IPS-20b (cell line): ENCODE measurements around the gene UGT1A8.
"Not testable (repeated sequence)": the region's sequence is repeated elsewhere in the genome, so short reads cannot be mapped to it uniquely, and the experiment has no call there.

Experiments
- H3K27ac ChIP-seq: one replicate; pipeline ENCODE4 v1.5.1; 2013; ENCODE audit warnings: low read length
- H3K27me3 ChIP-seq: 2 replicates; pipeline ENCODE4 v1.6.1; 2013; ENCODE audit warnings: mild to moderate bottlenecking, low read length, inconsistent platforms; ENCODE audit not compliant: insufficient read depth
- H3K36me3 ChIP-seq: 2 replicates; pipeline ENCODE4 v1.6.1; 2013; ENCODE audit warnings: low read depth, mild to moderate bottlenecking, inconsistent platforms, low read length, moderate library complexity; ENCODE audit not compliant: insufficient read depth
- H3K4me1 ChIP-seq: 2 replicates; pipeline ENCODE4 v1.6.1; 2013; ENCODE audit warnings: mild to moderate bottlenecking, control low read depth, inconsistent platforms, low read length, moderate library complexity; ENCODE audit not compliant: insufficient read depth
- H3K4me3 ChIP-seq: 2 replicates; pipeline ENCODE4 v1.5.1; 2013; ENCODE audit warnings: mild to moderate bottlenecking, low read length, inconsistent platforms
- H3K9ac ChIP-seq: 2 replicates; pipeline ENCODE4 v1.6.1; 2013; ENCODE audit warnings: low read depth, mild to moderate bottlenecking, inconsistent platforms, low read length, moderate library complexity
- H3K9me3 ChIP-seq: 2 replicates; pipeline ENCODE4 v1.6.1; 2013; ENCODE audit warnings: mild to moderate bottlenecking, low read depth, low read length, inconsistent platforms; ENCODE audit not compliant: insufficient read depth

UGT1A8 gene

GRCh38 chr2:233643128-233643527 lies 25.7 kb downstream of the UGT1A8 start:
- peaks cover 26% of the 10 kb centered on the region; the same call in 1 of the 2 replicates for H3K9me3 ChIP-seq
- no peak overlapping the region for H3K4me3 ChIP-seq
- H3K4me1 ChIP-seq = no peaks in the 10 kb centered on the region
- no peaks in the 10 kb centered on the region for H3K27me3 ChIP-seq
- H3K9ac ChIP-seq = no peak overlapping the region
- H3K36me3 ChIP-seq = no peaks in the 10 kb centered on the region
- no peak overlapping the region for H3K27ac ChIP-seq

DNA sequence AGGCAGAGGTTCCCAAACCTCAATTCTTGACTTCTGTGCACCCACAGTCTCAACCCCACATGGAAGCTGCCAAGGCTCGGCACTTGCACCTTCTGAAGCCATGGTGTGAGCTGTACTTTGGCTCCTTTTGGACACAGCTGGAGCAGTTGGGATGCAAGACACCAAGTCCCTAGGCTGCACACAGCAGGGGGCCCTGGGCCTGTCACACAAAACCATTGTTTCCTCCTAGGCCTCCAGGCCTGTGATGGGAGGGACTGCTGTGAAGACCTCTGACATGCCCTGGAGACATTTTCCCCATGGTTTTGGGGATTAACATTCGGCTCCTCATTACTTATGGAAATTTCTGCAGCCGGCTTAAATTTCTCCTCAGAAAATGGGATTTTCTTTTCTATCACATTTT lies 28.6 kb downstream of the UGT1A8 start:
- H3K9me3 ChIP-seq = peaks cover 26% of the 10 kb centered on the region; the same call in 1 of the 2 replicates
- H3K4me3 ChIP-seq, H3K36me3 ChIP-seq, H3K27ac ChIP-seq, H3K9ac ChIP-seq, H3K27me3 ChIP-seq, H3K4me1 ChIP-seq: not testable (repeated sequence)

DNA sequence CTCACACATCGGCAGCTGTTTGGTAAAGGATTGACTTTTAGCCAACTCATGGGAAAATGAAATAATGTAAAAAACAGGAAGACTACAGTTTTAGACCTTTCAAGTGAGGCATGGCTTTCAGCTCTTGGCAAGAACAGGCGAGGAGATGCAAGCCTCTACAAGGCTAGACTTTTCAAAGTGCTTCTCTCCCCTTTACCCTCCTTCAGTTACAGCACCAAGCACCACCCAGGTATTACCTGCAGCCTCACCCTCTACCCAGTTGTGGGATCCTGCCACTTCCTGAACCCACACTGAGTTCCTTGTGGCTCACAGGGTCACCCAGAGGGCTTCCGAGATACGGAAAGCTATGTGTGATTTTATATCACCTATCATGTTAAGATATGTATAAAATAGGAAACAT lies 33.5 kb downstream of the UGT1A8 start:
- Histone ChIP-seq H3K36me3 (no peaks in the 10 kb centered on the region), H3K9ac (no peak overlapping the region), H3K27me3 (no peaks in the 10 kb centered on the region), H3K4me1 (no peaks in the 10 kb centered on the region), H3K27ac (no peak overlapping the region), H3K9me3 (peaks cover 13% of the 10 kb centered on the region; the same call in 1 of the 2 replicates), H3K4me3 (no peak overlapping the region)

DNA sequence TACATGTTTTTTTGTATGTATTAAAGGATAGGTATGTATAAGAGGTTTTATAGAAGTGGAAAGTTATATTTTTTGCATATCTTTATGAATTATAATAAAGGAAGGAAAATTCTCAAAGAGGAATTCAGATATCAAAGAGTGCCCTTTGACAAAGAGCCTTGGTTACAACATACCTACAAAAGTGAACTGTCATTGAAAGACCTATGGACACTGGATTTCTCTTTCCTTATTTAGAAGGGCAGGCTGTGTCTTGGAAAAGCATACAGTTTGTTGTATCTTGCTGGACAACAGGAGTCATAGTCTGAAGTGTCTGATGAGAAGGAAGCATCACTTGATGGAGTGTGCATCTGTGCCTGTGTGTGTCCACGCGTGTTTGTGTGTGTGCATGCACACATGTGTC lies 34.0 kb downstream of the UGT1A8 start:
- no peak overlapping the region for H3K4me3 ChIP-seq

DNA sequence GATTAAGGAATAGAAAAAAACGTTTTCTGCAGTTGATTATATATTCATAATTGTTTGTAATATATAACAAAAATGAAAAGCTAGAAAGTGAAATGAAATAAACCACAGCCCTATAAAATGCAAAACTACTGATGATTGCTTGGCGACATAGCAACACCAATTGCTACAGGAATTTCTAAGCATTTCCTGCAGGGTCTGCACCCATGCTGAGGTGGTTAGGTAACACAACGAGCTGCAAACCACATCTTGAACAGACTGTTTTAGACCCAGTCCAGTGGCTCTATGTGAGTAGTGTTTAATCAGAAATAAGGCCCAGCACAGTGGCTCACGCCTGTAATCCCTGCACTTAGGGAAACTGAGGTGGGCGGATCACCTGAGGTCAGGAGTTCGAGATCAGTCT lies 37.1 kb downstream of the UGT1A8 start:
- H3K9me3 ChIP-seq = no peaks in the 10 kb centered on the region
- H3K27ac ChIP-seq = no peak overlapping the region
- no peaks in the 10 kb centered on the region for H3K4me1 ChIP-seq
- no peaks in the 10 kb centered on the region for H3K27me3 ChIP-seq
- H3K9ac ChIP-seq = no peak overlapping the region
- no peak overlapping the region for H3K4me3 ChIP-seq
- no peaks in the 10 kb centered on the region for H3K36me3 ChIP-seq

More for the DNA sequence above, 34.0 kb downstream of the UGT1A8 start:
- Histone ChIP-seq H3K4me1 (no peaks in the 10 kb centered on the region), H3K9ac (no peak overlapping the region), H3K27ac (no peak overlapping the region), H3K27me3 (no peaks in the 10 kb centered on the region), H3K36me3 (no peaks in the 10 kb centered on the region), H3K9me3 (peaks cover 8% of the 10 kb centered on the region; the same call in 1 of the 2 replicates)

DNA sequence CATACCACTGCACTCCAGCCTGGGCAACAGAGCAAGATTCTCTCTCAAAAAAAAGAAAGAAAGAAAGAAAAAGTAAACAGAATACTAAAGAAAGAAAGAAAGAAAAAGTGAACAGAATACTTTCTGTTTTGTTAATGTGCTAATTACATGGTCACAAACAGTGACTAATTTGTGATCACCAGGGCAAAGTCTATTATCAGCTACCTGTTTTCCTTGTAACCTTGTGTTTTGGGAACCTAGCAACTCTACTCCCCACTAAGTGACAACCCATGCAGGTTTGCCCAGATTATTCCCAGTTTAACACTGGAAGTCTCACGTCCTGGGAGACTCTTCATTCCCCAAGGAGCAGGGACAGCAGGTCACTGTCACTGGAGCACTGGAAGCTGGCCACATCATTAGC lies 37.6 kb downstream of the UGT1A8 start:
- no peak overlapping the region for H3K4me3 ChIP-seq
- H3K27me3 ChIP-seq = no peaks in the 10 kb centered on the region
- no peaks in the 10 kb centered on the region for H3K9me3 ChIP-seq
- H3K4me1 ChIP-seq = no peaks in the 10 kb centered on the region
- H3K27ac ChIP-seq = no peak overlapping the region
- H3K9ac ChIP-seq = no peak overlapping the region
- no peaks in the 10 kb centered on the region for H3K36me3 ChIP-seq

DNA sequence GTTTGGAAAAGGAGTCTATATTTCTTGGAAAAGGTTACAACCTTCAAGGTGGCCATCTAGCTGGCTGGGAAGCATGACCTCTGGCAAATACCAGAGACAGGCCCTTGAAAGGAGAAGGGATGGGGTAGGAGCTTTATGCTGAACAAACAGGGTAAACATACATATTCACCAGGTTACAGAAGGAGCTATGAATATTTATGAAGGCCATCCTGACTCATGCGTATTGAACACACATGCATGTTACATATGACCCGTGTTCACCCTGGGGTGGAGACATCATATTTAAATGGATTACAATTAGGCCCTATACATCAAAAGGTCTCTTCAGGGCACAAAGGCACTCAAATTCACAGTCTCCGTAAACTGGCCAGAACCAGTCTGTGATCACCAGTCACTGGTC lies 38.5 kb downstream of the UGT1A8 start:
- not testable (repeated sequence) for H3K27me3 ChIP-seq, H3K9ac ChIP-seq, H3K4me1 ChIP-seq, H3K36me3 ChIP-seq, H3K4me3 ChIP-seq, H3K9me3 ChIP-seq, H3K27ac ChIP-seq

DNA sequence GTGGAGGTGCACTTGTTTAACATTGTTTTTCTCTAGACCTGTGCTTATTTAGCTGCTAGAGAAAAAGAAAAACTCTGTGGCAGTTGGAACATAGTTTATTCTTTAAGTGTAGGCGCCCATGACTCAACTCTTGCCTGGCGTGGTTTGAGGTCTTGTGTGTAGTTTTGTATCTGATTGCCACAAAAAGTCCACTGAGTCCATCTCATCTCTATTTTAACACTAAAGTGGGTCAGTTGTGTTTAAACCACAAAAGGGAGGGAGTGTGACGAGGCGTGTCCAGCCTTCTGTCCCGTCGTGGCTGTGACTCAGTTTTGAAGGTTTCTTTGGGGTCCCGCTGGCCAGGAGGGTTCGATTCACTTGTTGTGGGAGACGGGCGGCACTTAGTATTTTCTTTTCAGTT lies 39.0 kb downstream of the UGT1A8 start:
- Histone ChIP-seq H3K9me3 (no peaks in the 10 kb centered on the region), H3K4me3 (no peak overlapping the region), H3K4me1 (no peaks in the 10 kb centered on the region), H3K27me3 (no peaks in the 10 kb centered on the region), H3K9ac (no peak overlapping the region), H3K36me3 (no peaks in the 10 kb centered on the region), H3K27ac (no peak overlapping the region)

- Histone ChIP-seq H3K36me3 (no peaks in the 10 kb centered on the region), H3K4me1 (no peaks in the 10 kb centered on the region), H3K9me3 (no peaks in the 10 kb centered on the region), H3K27ac (no peak overlapping the region), H3K9ac (no peak overlapping the region), H3K4me3 (no peak overlapping the region), H3K27me3 (no peaks in the 10 kb centered on the region)
Measured at GRCh38 chr2:233658610-233659009, 41.2 kb downstream of the UGT1A8 start.

DNA sequence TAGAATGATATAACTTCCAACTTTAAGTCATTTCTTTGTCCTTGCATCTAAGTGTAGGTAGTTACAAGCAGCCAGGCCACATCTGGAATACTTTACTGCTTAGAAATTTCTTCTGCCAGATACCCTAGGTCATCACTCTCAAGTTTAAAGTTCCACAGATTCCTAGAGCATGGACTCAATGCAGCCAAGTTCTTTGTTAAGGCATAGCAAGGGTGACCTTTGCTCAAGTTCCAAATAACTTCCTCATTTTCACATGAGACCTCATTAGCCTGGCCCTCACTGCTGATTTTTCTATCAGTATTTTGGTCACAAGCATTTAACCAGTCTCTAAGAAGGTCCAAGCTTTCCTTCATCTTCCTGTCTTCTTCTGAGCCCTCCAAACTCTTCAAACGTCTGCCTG lies 46.5 kb downstream of the UGT1A8 start:
- Histone ChIP-seq H3K9ac (no peak overlapping the region), H3K36me3 (no peaks in the 10 kb centered on the region), H3K9me3 (no peaks in the 10 kb centered on the region), H3K27me3 (no peaks in the 10 kb centered on the region), H3K4me1 (no peaks in the 10 kb centered on the region), H3K27ac (no peak overlapping the region), H3K4me3 (no peak overlapping the region)

GRCh38 chr2:233668605-233669260 lies 51.3 kb downstream of the UGT1A8 start:
- no peaks in the 10 kb centered on the region for H3K36me3 ChIP-seq
- no peaks in the 10 kb centered on the region for H3K4me1 ChIP-seq
- no peaks in the 10 kb centered on the region for H3K9me3 ChIP-seq
- no peak overlapping the region for H3K4me3 ChIP-seq
- H3K27ac ChIP-seq = no peak overlapping the region
- no peaks in the 10 kb centered on the region for H3K27me3 ChIP-seq
- H3K9ac ChIP-seq = no peak overlapping the region

GRCh38 chr2:233671290-233672161 lies 54.1 kb downstream of the UGT1A8 start, which contains the start of gene UGT1A9:
UGT1A9 (plus strand) TSS chr2:233671898; CDS start chr2:233671935, 37 bp downstream.
- no peak within 1 kb of the TSS for H3K27ac ChIP-seq
- no peaks in the 10 kb centered on the region for H3K36me3 ChIP-seq
- no peaks in the 10 kb centered on the region for H3K27me3 ChIP-seq
- H3K9ac ChIP-seq = no peak within 1 kb of the TSS
- no peak within 1 kb of the TSS for H3K4me3 ChIP-seq
- no peaks in the 10 kb centered on the region for H3K9me3 ChIP-seq
- no peaks in the 10 kb centered on the region for H3K4me1 ChIP-seq
